Endothelial cell of umbilical vein (primary cell): Measurements from ENCODE around the gene SSTR5. TPM values are rescaled to one million over a fixed set of nuclear protein-coding genes. Genes with fewer than 3 reads are reported as not detected.

Experiments used
- BruUV-seq: library from RNA; stranded (reverse); fragments of 400-500 nt; replicated peaks from 2 replicates; lab custom pipeline; 2021; lab: Mats Ljungman, UMichigan
- CTCF ChIA-PET: fragments of 300-600, 350-600 bp; sonication (Branson Sonifier 250); formaldehyde crosslinking; loops from one replicate; lab custom pipeline; 2021; ENCODE audit warnings: antibody characterized with exemption, inconsistent platforms; lab: Charles Lee
- POLR2A ChIA-PET: fragments of 300-600, 350-600 bp; sonication (Branson Sonifier 250); formaldehyde crosslinking; loops from one replicate; lab custom pipeline; 2021; ENCODE audit warnings: antibody characterized with exemption, inconsistent platforms; lab: Charles Lee
- DNase-seq: peaks from one replicate; pipeline ENCODE4 v3.0.0-alpha.2; 2011; ENCODE audit warnings: low read depth, low spot score
- FAIRE-seq: peaks from 2 replicates; lab custom pipeline; 2011; peaks lifted over from hg19 to GRCh38; lab: Jason Lieb, UNC
- H2AFZ ChIP-seq: 2 replicates; pipeline ENCODE4 v1.6.0; 2012; ENCODE audit warnings: low read depth, low read length, control low read depth, inconsistent platforms
- H3K27ac ChIP-seq: 2 replicates; pipeline ENCODE4 v1.5.1; 2011; ENCODE audit warnings: low read depth, mild to moderate bottlenecking, control low read depth, low read length, moderate library complexity; ENCODE audit not compliant: insufficient read depth
- H3K27me3 ChIP-seq, 2 experiments: 2 replicates each; pipeline versions ENCODE4 v1.6.0 to v1.6.1; 2011; ENCODE audit warnings: low read length in 2 of 2, mixed read lengths in 1 of 2; ENCODE audit not compliant: control insufficient read depth in 2 of 2, insufficient read depth in 2 of 2
- H3K36me3 ChIP-seq, 2 experiments: 2 replicates in 1 of 2; 3 replicates in 1 of 2; pipeline ENCODE4 v1.5.1; 2011; ENCODE audit warnings: low read length in 2 of 2, mild to moderate bottlenecking in 1 of 2, moderate library complexity in 1 of 2; ENCODE audit not compliant: control insufficient read depth in 2 of 2, insufficient read depth in 2 of 2; ENCODE audit errors: extremely low read depth in 1 of 2
- H3K4me1 ChIP-seq: 3 replicates; pipeline ENCODE4 v1.5.1; 2011; ENCODE audit warnings: mild to moderate bottlenecking, low read length; ENCODE audit not compliant: control insufficient read depth, insufficient read depth; ENCODE audit errors: extremely low read depth
- H3K4me2 ChIP-seq: 2 replicates; pipeline ENCODE4 v1.6.1; 2011; ENCODE audit warnings: low read length, control low read depth, mixed read lengths; ENCODE audit not compliant: insufficient read depth
- H3K4me3 ChIP-seq, 3 experiments: fragments of 200-600 bp in 1 of 3; sonication (generic), shearing (Covaris generic) in 1 of 3; replicated peaks in 1 of 3; 2 replicates each; pipeline ENCODE4 v1.5.1; 2011 to 2016; ENCODE audit warnings: control low read depth in 3 of 3, low read length in 3 of 3, mild to moderate bottlenecking in 2 of 3, inconsistent platforms in 1 of 3, low read depth in 1 of 3, moderate library complexity in 1 of 3; ENCODE audit not compliant: insufficient read depth in 1 of 3
- H3K79me2 ChIP-seq: 2 replicates; pipeline ENCODE4 v1.6.0; 2012; ENCODE audit warnings: low read length, inconsistent platforms; ENCODE audit not compliant: control insufficient read depth, insufficient read depth
- H3K9ac ChIP-seq: replicated peaks from 2 replicates; pipeline ENCODE3; 2011; ENCODE audit warnings: low read length, control low read depth; ENCODE audit not compliant: insufficient read depth; ENCODE audit errors: extremely low read depth
- H3K9me1 ChIP-seq: replicated peaks from 3 replicates; pipeline ENCODE4 v1.6.0; 2011; ENCODE audit warnings: mild to moderate bottlenecking, low read length; ENCODE audit not compliant: control insufficient read depth, insufficient read depth; ENCODE audit errors: extremely low read depth
- H3K9me3 ChIP-seq: replicated peaks from 2 replicates; pipeline ENCODE4 v1.5.1; 2012; ENCODE audit warnings: low read length, inconsistent platforms; ENCODE audit not compliant: control insufficient read depth, insufficient read depth
- H4K20me1 ChIP-seq: replicated peaks from 2 replicates; pipeline ENCODE3; 2011; ENCODE audit warnings: mild to moderate bottlenecking, low read length; ENCODE audit not compliant: control insufficient read depth, insufficient read depth; ENCODE audit errors: extremely low read depth
- CTCF ChIP-seq, 2 donors: IDR thresholded peaks; 1 replicate in 1 of 2; 2 replicates in 1 of 2; pipeline ENCODE4 v1.5.1; 2011; ENCODE audit warnings: low read length in 2 of 2, mild to moderate bottlenecking in 2 of 2, moderate library complexity in 2 of 2, control low read depth in 1 of 2, inconsistent platforms in 1 of 2, low read depth in 1 of 2; ENCODE audit not compliant: insufficient read depth in 1 of 2; ENCODE audit errors: extremely low read depth in 1 of 2
- EZH2 ChIP-seq: IDR thresholded peaks from 2 replicates; pipeline ENCODE4 v1.6.1; 2012; ENCODE audit warnings: borderline replicate concordance, low read depth, mild to moderate bottlenecking, moderate library complexity, low read length, inconsistent platforms; ENCODE audit not compliant: severe bottlenecking
- FOS ChIP-seq: IDR thresholded peaks from 2 replicates; pipeline ENCODE4 v1.6.1; 2011; ENCODE audit warnings: mild to moderate bottlenecking, low read length, moderate library complexity, borderline replicate concordance; ENCODE audit not compliant: insufficient read depth
- GATA2 ChIP-seq: IDR thresholded peaks from 2 replicates; pipeline ENCODE4 v1.7.0; 2011; ENCODE audit warnings: low read depth, mild to moderate bottlenecking, moderate library complexity, mixed read lengths, low read length; ENCODE audit not compliant: insufficient read length, insufficient read depth
- JUN ChIP-seq: IDR thresholded peaks from 2 replicates; pipeline ENCODE4 v1.6.1; 2011; ENCODE audit warnings: borderline replicate concordance, low read depth; ENCODE audit not compliant: insufficient read length, insufficient read depth
- MYC ChIP-seq: IDR thresholded peaks from one replicate; pipeline ENCODE4 v1.6.1; 2011; ENCODE audit warnings: mild to moderate bottlenecking, low read depth, low read length
- POLR2A ChIP-seq: IDR thresholded peaks from 2 replicates; pipeline ENCODE4 v1.6.1; 2012; ENCODE audit warnings: low read depth, mild to moderate bottlenecking, control low read depth, low read length
- POLR2AphosphoS5 ChIP-seq: IDR thresholded peaks from 2 replicates; pipeline ENCODE4 v1.6.1; 2012; ENCODE audit warnings: low read depth, mild to moderate bottlenecking, control low read depth, low read length, moderate library complexity; ENCODE audit not compliant: insufficient read depth
- dilution Hi-C: fragments of 300-500 bp; cut with MboI; formaldehyde crosslinking; loops from one replicate; pipeline ENCODE4 v1.15.0; 2019; ENCODE audit warnings: low sequenced_read_pairs; ENCODE audit not compliant: extremely low pct_ligation_motif_present
- intact Hi-C: fragments of 100-400 bp; cut with micrococcal nuclease; formaldehyde crosslinking; loops from one replicate; pipeline ENCODE4 v1.10.0; 2022
- polyA plus RNA-seq, 4 experiments: library from polyadenylated mRNA; depleted of rRNA in 3 of 4; stranded (reverse) in 3 of 4; unstranded in 1 of 4; fragments of >200 nt; gene quantifications; 2 replicates each; pipeline versions ENCODE4 v1.2.1 to v1.2.3, GENCODE V29; 2011 to 2012; ENCODE audit warnings: missing spikeins in 1 of 4
- total RNA-seq: library from RNA; stranded (reverse); gene quantifications from 2 replicates; pipeline ENCODE4 v1.2.3, GENCODE V29; 2021
- TF ChIP-seq, protein P1 (sequence below): IDR thresholded peaks from 2 replicates; pipeline ENCODE4 v1.6.1; 2011; ENCODE audit not compliant: insufficient read depth, insufficient read length

SSTR5 gene
- total and polyA plus RNA-seq, 2 donors (not counting 3 experiments of a cell fraction or from before 2014, with no cell fraction given) = 0.24 to 0.52 TPM

- Histone ChIP-seq H3K4me1 (no peaks in the 10 kb centered on the region), H3K27ac (no peak overlapping the region), H4K20me1 (no peaks in the 10 kb centered on the region), H3K36me3 (no peaks in the 10 kb centered on the region), H3K9me1 (no peaks in the 10 kb centered on the region), H2AFZ (no peak overlapping the region), H3K27me3 (no peaks in the 10 kb centered on the region), H3K9ac (no peak overlapping the region), H3K4me2 (no peak overlapping the region), H3K4me3 (no peak overlapping the region), H3K79me2 (no peaks in the 10 kb centered on the region), H3K9me3 (no peaks in the 10 kb centered on the region)
- POLR2A ChIA-PET = no interaction called here
- FAIRE-seq = no peak
- intact Hi-C loops (no loop called here), dilution Hi-C loops (no loop called here)
- no TSS peak for BruUV-seq
- no peak for TF ChIP-seq FOS
- no peak for TF ChIP-seq MYC
- no peak for TF ChIP-seq POLR2AphosphoS5
- TF ChIP-seq GATA2 = no peak
- CTCF ChIA-PET = no interaction called here
- no peak for DNase-seq
Observed at GRCh38 chr16:1049976-1050247, 22.6 kb upstream of the SSTR5 start.

GRCh38 chr16:1050516-1050915 is 22.0 kb upstream of the SSTR5 start:
- TF ChIP-seq MYC (no peak), POLR2A (no peak), EZH2 (no peak), JUN (no peak), CTCF (IDR thresholded peaks at IDR 0.05; ENCODE audit: extremely low read depth in 1 of 2, insufficient read depth in 1 of 2, low read depth in 1 of 2, low read length in 2 of 2) (no peak), POLR2AphosphoS5 (no peak), GATA2 (no peak), FOS (no peak)
- TF ChIP-seq, protein P1, sequence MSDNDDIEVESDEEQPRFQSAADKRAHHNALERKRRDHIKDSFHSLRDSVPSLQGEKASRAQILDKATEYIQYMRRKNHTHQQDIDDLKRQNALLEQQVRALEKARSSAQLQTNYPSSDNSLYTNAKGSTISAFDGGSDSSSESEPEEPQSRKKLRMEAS = no peak
- H3K9ac ChIP-seq = no peak overlapping the region
- POLR2A ChIA-PET = no interaction called here
- no peaks in the 10 kb centered on the region for H3K27me3 ChIP-seq
- DNase-seq (no peak), FAIRE-seq (no peak)
- H3K36me3 ChIP-seq = no peaks in the 10 kb centered on the region
- CTCF ChIA-PET = no interaction called here
- no peaks in the 10 kb centered on the region for H3K4me1 ChIP-seq
- dilution Hi-C loops = no loop called here
- H3K4me3 ChIP-seq = no peak overlapping the region
- no peak overlapping the region for H2AFZ ChIP-seq
- no peaks in the 10 kb centered on the region for H4K20me1 ChIP-seq
- intact Hi-C loops = no loop called here
- BruUV-seq = no TSS peak
- H3K27ac ChIP-seq = no peak overlapping the region
- H3K9me1 ChIP-seq = no peaks in the 10 kb centered on the region
- H3K9me3 ChIP-seq = no peaks in the 10 kb centered on the region
- H3K79me2 ChIP-seq = no peaks in the 10 kb centered on the region
- no peak overlapping the region for H3K4me2 ChIP-seq
